Right lobe of liver (tissue), 6 donors: ENCODE data around the gene FAM168B. TPM values are rescaled to one million over a fixed set of nuclear protein-coding genes. Genes with fewer than 3 reads are reported as not detected.
A peak's percentile ranks its signal among the peaks of the same experiment; 100 is the strongest.

Experiments
- ATAC-seq, 4 donors: fragments of 200-7000 bp; cut with Tn5 transposase; one replicate each; pipeline ENCODE4 v1.9.1; 2020; ENCODE audit warnings: mild to moderate bottlenecking in 4 of 4, moderate library complexity in 4 of 4
- DNase-seq, 3 donors: peaks; one replicate each; pipeline ENCODE4 v3.0.0-alpha.2; 2020
- H3K27ac ChIP-seq, 3 donors: fragments of 200-600 bp; one replicate each; pipeline ENCODE4 v1.8.0; 2022
- H3K27me3 ChIP-seq, 2 donors: fragments of 200-600 bp; one replicate each; pipeline ENCODE4 v1.8.0; 2022
- H3K36me3 ChIP-seq, 4 donors: fragments of 200-600 bp; sonication (generic) in 1 of 4; one replicate each; pipeline versions ENCODE4 v1.5.1 to v1.8.0; 2017 to 2022; ENCODE audit warnings: control low read depth in 1 of 4
- H3K4me1 ChIP-seq, 4 donors: fragments of 200-600 bp; sonication (generic) in 1 of 4; one replicate each; pipeline versions ENCODE4 v1.5.1 to v1.8.0; 2017 to 2022; ENCODE audit warnings: control low read depth in 1 of 4
- H3K4me3 ChIP-seq, 3 donors: fragments of 200-600 bp; one replicate each; pipeline ENCODE4 v1.8.0; 2022
- H3K9me3 ChIP-seq, 4 donors: fragments of 200-600 bp; sonication (generic) in 1 of 4; one replicate each; pipeline versions ENCODE4 v1.5.1 to v1.8.0; 2017 to 2022; ENCODE audit warnings: control low read depth in 1 of 4
- POLR2A ChIP-seq: fragments of 450-650 bp; IDR thresholded peaks from one replicate; pipeline ENCODE4 v1.6.1; 2017; ENCODE audit warnings: antibody characterized with exemption, mild to moderate bottlenecking
- WGBS: methylation state at CpG from one replicate; pipeline ENCODE4 v1.1.6; 2018; ENCODE audit warnings: low coverage, low lambda C conversion rate; ENCODE audit not compliant: insufficient coverage; ENCODE audit errors: missing lambda C conversion rate; 5-methylcytosine and 5-hydroxymethylcytosine counted together
- intact Hi-C, 2 donors: fragments of 100-400 bp; cut with DNase I; formaldehyde crosslinking; loops; one replicate each; pipeline versions ENCODE4 v1.11.2 to v1.14.1; 2022
- total RNA-seq, 6 experiments: library from RNA; depleted of rRNA in 2 of 6; stranded (reverse); fragments of >200 nt in 2 of 6; fragmentation: NEBNext Ultra II Directional in 3 of 6; extraction: Animal tissue kit (Norgen Biotek cat#: 25700) in 3 of 6; gene quantifications; one replicate each; pipeline versions ENCODE4 v1.1.0 to v1.2.4, GENCODE V29; 2016 to 2023
- TF ChIP-seq, protein P1 (sequence below), 4 donors: fragments of 200-600 bp in 3 of 4; fragments of 450-650 bp in 1 of 4; IDR thresholded peaks; one replicate each; pipeline versions ENCODE4 v1.5.1 to v1.8.0; 2016 to 2022; ENCODE audit warnings: antibody characterized with exemption in 4 of 4, mild to moderate bottlenecking in 2 of 4
- donor health status: DM: no; HTN: yes; CAD: no.
- donor health status: DM: no; HTN: no; CAD: no.
- donor health status: DM: no; HTN: no; CAD: no.
- donor health status: DM: no; HTN: yes; CAD: no.
- donor health status: DM: no; HTN: yes; CAD: no.

FAM168B gene
- total RNA-seq, 6 experiments from 2014 or later, result 28.1 to 69.7 (median 33.9) TPM

DNA sequence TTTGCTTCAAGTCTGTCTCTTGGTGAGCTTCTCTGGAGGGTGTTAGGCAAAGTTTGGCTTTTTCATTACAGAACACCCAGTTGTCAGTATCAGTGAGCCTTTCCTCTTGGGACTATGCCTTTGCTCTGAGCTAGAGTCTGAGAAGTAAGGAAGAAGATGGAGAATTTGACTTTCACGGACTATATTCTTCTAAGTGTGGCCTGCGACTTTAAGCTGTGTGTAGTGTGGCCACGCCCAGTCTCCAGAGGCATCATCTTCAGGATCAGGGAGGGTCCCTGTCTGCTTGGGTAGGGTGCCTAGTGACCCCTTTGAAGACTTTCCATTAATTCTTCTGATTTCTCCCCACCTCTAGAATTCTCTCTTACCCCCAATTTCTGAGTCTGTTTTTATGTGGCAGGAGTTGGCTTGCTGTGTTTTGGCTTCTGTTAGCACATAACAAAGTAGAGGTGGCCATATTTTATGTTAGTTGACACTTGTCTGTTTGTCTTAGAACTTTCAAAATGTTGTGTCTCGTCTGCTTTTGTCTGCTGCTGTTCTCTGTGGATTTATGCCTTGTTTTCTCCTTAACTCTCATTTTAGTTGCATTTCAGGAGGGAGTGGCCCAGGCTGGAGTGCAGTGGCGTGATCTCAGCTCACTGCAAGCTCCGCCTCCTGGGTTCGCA is 20.4 kb upstream of the FAM168B start:
- intact Hi-C loops, result no loop called here
- Histone ChIP-seq H3K36me3 (no peaks in the 10 kb centered on the region), H3K4me1 (peaks cover 0 to 20% (median 4%) of the 10 kb centered on the region in 4 donors), H3K4me3 (no peak overlapping the region), H3K9me3 (no peaks in the 10 kb centered on the region), H3K27ac (no peak overlapping the region), H3K27me3 (no peaks in the 10 kb centered on the region)
- 92% methylated on average over 7 of the region's 7 CpGs for WGBS
- DNase-seq (no peak), ATAC-seq (no peak)
- TF ChIP-seq, protein P1, sequence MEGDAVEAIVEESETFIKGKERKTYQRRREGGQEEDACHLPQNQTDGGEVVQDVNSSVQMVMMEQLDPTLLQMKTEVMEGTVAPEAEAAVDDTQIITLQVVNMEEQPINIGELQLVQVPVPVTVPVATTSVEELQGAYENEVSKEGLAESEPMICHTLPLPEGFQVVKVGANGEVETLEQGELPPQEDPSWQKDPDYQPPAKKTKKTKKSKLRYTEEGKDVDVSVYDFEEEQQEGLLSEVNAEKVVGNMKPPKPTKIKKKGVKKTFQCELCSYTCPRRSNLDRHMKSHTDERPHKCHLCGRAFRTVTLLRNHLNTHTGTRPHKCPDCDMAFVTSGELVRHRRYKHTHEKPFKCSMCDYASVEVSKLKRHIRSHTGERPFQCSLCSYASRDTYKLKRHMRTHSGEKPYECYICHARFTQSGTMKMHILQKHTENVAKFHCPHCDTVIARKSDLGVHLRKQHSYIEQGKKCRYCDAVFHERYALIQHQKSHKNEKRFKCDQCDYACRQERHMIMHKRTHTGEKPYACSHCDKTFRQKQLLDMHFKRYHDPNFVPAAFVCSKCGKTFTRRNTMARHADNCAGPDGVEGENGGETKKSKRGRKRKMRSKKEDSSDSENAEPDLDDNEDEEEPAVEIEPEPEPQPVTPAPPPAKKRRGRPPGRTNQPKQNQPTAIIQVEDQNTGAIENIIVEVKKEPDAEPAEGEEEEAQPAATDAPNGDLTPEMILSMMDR (IDR thresholded peaks at IDR 0.05), result no peak
- TF ChIP-seq POLR2A, result no peak

DNA sequence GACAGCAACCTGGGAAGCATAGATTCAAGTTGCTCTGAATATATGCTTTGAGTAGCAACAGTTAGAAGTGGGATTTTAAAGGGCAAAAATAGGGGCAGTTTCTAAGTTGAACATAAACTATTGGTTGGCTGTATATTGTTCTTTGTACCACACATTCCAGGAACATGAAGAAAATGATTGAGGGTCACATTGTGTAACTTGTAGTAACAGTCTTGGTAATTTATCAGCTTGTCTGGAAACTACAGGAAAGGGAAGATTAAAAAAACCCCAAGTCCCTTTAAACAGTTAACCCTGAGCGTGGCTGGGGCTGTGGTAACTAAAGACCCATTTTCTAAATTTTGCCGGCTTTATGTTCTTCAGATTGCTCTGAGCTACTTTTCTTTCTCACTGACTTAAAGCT is 19.3 kb upstream of the FAM168B start:
- ATAC-seq (peak in 3 of 4 donors; percentile 56 to 76 (median 63)), DNase-seq (no peak)
- TF ChIP-seq, protein P1 (IDR thresholded peaks at IDR 0.05), result no peak
- TF ChIP-seq POLR2A, result no peak
- no peak overlapping the region for H3K27ac ChIP-seq
- H3K4me1 ChIP-seq, result peaks cover 0 to 22% (median 4%) of the 10 kb centered on the region in 4 donors
- no peaks in the 10 kb centered on the region for H3K36me3 ChIP-seq
- intact Hi-C loops, result no loop called here
- no peaks in the 10 kb centered on the region for H3K27me3 ChIP-seq
- H3K4me3 ChIP-seq, result no peak overlapping the region
- WGBS, result 29% methylated on average over 2 of the region's 2 CpGs
- no peaks in the 10 kb centered on the region for H3K9me3 ChIP-seq

GRCh38 chr2:131105950-131106801 is 12.9 kb upstream of the FAM168B start:
- ATAC-seq, result peak; percentile 59 to 70 (median 64)
- H3K36me3 ChIP-seq, result no peaks in the 10 kb centered on the region
- under 1% methylated on average over 19 of the region's 19 CpGs for WGBS

GRCh38 chr2:131105156-131105949 is 12.1 kb upstream of the FAM168B start, which contains the start of gene PLEKHB2:
PLEKHB2 (plus strand) TSS chr2:131105336; CDS start chr2:131120942, 15,606 bp downstream.
- TF ChIP-seq POLR2A, result peak; percentile 91
- TF ChIP-seq, protein P1 (IDR thresholded peaks at IDR 0.05), result peak in 2 of 4 donors; percentile 19 to 21
- peak; percentile 92 to 94 (median 94) for DNase-seq
- Histone ChIP-seq H3K4me3 (peak within 1 kb of the TSS; percentile 83 to 97 (median 84)), H3K27ac (peak within 1 kb of the TSS; percentile 88 to 97 (median 92)), H3K9me3 (no peaks in the 10 kb centered on the region), H3K4me1 (peaks cover 0 to 19% (median 4%) of the 10 kb centered on the region in 4 donors), H3K36me3 (no peaks in the 10 kb centered on the region), H3K27me3 (no peaks in the 10 kb centered on the region)
- intact Hi-C loops, result no loop called here
- WGBS, result 2% methylated on average over 35 of the region's 66 CpGs
- peak; percentile 75 to 86 (median 80) for ATAC-seq

More at GRCh38 chr2:131105950-131106801, 12.9 kb upstream of the FAM168B start:
- no peaks in the 10 kb centered on the region for H3K27me3 ChIP-seq
- no peak for TF ChIP-seq POLR2A
- TF ChIP-seq, protein P1 (IDR thresholded peaks at IDR 0.05), result no peak
- H3K4me3 ChIP-seq, result peak overlapping the region; percentile 83 to 97 (median 84)
- intact Hi-C loops, result no loop called here
- peaks cover 0 to 19% (median 4%) of the 10 kb centered on the region in 4 donors for H3K4me1 ChIP-seq
- H3K9me3 ChIP-seq, result no peaks in the 10 kb centered on the region
- H3K27ac ChIP-seq, result peak overlapping the region; percentile 88 to 97 (median 92)
- peak; percentile 47 to 64 (median 63) for DNase-seq
